Upper lobe of left lung (tissue), 4 donors: ENCODE data around the gene GCM1.

Experiments used
- CTCF ChIP-seq, 6 experiments: fragments of 450-650 bp in 4 of 6; fragments of 200-600 bp in 2 of 6; sonication (generic) in 2 of 6; IDR thresholded peaks; one replicate each; pipeline ENCODE4 v1.5.1; 2016 to 2019; ENCODE audit warnings: antibody characterized with exemption in 6 of 6
- POLR2A ChIP-seq, 4 donors: fragments of 450-650 bp; IDR thresholded peaks; one replicate each; pipeline ENCODE4 v1.5.1; 2016 to 2017; ENCODE audit warnings: antibody characterized with exemption in 4 of 4, mild to moderate bottlenecking in 2 of 4
- POLR2AphosphoS5 ChIP-seq, 2 donors: sonication (generic); formaldehyde crosslinking; IDR thresholded peaks; one replicate each; pipeline ENCODE4 v1.5.1; 2017; ENCODE audit warnings: antibody characterized with exemption in 2 of 2

GRCh38 chr6:53144802-53145201 is 3.8 kb downstream of the GCM1 start:
- TF ChIP-seq POLR2A (IDR thresholded peaks at IDR 0.05) (no peak), CTCF (IDR thresholded peaks at IDR 0.05) (no peak), POLR2AphosphoS5 (IDR thresholded peaks at IDR 0.05) (no peak)
